ENCODE results near the gene CMTM1.
"Not testable (repeated sequence)": the region's sequence is repeated elsewhere in the genome, so short reads cannot be mapped to it uniquely, and the experiment has no call there.

The CMTM1 gene

DNA sequence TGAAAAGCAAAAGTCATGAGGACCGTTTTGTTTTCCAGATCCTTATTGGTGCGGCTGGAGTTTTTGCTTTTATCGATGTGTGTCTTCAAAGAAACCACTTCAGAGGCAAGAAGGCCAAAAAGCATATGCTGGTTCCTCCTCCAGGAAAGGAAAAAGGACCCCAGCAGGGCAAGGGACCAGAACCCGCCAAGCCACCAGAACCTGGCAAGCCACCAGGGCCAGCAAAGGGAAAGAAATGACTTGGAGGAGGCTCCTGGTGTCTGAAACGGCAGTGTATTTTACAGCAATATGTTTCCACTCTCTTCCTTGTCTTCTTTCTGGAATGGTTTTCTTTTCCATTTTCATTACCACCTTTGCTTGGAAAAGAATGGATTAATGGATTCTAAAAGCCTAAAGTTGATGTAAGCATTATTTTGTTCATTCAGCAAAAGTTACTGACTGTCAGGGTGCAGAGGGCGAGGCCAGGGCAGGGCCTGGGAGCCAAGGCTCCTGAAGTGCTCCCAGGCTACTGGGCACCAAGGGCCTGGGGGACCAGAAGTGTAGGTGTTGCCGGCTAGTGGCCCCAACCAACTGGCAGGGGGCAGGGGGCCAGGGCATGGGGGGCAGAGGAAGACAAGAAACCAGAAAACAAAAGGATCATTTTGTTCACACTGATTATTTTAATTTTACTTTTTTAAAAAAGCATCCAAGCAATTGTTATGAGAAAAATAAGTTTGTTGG lies 21.8 kb downstream of the CMTM1 start:
- no peak for FAIRE-seq
- DNase-seq (ENCODE audit: extremely low spot score, insufficient read length, low read depth) = no peak

DNA sequence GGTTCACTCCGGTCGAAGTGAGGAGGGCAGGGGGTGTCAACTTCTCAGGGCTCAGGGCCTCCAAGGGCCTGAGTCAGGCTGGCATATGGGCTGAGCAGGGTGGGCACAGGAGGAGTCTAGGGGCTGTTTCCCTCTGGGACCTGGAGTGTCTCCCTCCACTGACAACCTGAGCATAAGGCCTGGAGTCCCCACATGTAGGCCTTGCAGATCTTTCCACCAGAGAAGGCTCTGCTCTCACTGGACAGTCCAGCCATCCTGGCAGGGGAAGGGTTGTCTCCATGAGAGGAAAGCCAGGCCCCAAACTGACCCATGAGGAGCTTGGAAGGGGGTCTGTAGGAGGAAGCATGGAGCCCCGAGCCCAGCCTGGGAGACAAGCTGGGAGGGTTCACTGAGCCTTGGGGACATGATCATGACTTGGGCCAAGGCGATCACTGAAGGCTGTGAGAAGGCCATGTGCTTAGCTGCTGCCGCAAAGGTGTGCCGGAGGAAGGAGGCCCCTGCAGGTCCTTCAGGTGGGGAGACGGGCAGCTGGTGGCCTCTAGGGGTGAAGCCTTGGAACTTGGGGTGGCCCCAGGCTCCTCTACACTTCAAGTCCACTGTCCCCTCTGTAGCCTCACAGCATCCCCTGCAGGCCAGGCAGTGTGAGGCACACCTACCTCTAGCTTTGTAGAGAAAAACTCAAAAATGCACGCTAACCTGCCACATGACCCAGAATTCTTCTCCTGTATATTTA lies 22.9 kb downstream of the CMTM1 start:
- no peak for FAIRE-seq
- peak; percentile 44 for DNase-seq (ENCODE audit: extremely low spot score, insufficient read length, low read depth)

DNA sequence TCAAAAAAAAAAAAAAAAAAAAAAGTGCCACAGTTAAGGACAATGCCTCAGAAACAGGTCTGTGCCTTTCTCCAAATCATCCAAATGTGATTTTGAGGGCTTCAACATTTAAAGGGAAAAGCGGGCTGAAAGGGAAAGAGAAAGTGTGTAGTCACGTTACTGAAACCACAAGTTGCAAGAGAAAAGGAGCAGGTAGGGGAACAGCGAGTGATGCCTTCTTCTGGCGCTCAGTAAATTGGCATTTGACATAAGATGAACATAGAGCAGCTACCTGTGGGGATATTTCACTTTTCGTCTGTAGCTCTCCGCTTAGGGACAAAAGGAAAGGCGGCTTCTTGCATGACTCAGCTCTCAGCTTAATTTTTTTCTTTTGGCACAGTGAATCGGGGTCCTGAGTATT lies 24.1 kb downstream of the CMTM1 start:
- FAIRE-seq = peak; percentile 80
- no peak for DNase-seq (ENCODE audit: extremely low spot score, insufficient read length, low read depth)

DNA sequence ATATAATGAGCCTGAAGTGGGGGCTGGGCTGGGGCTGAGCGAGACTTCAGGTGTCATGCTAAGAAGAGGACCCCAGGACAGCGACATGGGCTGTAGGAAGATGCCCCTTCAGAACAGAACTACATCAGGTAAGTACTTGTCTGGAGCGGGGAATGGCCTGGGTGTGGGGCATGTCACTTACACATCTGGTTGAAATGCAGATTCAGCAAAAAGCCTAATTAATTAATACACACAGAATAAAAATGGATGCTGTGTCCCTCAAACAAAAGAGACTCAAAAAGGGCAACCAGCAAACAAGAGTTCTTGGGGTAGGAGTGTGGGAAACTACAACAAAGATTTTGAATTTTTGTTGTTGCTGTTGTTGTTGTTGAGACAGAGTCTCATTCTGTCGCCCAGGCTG lies 24.8 kb downstream of the CMTM1 start:
- DNase-seq (ENCODE audit: extremely low spot score, insufficient read length, low read depth) (no peak), FAIRE-seq (no peak)

DNA sequence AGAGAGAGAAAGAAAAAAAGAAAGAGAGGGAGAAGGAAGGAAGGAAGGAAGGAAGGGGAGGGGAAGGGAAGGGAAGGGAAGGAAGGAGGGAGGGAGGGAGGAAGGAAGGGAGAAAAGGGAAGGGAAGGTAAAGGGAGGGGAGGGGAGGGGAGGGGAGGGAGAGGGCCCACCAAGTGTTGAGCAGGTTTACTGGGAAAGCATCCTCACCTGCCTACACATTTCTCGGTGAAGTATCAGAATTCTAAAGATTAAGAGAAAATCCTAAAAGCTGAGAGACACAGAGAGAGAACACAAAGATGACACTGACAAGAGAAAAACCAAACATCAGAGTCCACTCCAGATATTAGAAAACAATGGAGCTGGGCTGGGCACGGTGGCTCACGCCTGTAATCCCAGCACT lies 26.0 kb downstream of the CMTM1 start:
- FAIRE-seq = no peak
- DNase-seq (ENCODE audit: extremely low spot score, insufficient read length, low read depth) = no peak

DNA sequence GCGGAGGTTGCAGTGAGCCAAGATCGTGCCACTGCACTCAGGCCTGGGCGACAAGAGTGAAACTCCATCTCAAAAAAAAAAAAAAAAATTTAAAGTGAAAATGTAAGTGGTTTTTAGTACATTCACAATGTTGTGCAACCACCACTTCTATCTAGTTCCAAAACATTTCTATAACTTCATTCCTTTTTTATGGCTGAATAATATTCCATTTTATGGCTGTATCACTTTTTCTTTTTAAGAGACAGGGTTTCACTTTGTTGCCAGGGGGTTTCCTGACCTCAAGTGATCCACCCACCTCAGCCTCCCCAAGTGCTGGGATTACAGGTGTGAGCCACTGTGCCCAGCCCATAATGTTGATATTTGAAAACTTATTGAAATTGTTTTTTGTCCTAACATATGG lies 26.6 kb downstream of the CMTM1 start:
- no peak for DNase-seq (ENCODE audit: extremely low spot score, insufficient read length, low read depth)
- FAIRE-seq = no peak

DNA sequence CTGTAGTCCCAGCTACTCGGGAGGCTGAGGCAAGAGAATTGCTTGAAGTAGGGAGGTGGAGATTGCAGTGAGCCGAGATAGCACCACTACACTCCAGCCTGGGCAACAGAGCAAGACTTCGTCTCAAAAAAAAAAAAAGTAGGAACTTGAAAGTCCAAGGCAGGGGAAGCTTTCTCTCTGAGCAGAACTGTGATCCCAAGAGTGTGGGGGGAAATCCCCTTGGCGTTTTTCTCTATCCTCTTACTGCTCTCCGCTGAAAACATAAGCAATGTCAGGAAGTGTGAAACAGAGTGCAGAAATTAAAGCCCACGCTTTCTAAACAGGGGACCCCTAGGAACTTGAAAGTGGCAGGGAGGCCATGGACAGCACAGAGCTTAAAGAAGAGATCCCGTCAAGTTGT lies 28.5 kb downstream of the CMTM1 start:
- no peak for FAIRE-seq
- DNase-seq (ENCODE audit: extremely low spot score, insufficient read length, low read depth) = no peak

DNA sequence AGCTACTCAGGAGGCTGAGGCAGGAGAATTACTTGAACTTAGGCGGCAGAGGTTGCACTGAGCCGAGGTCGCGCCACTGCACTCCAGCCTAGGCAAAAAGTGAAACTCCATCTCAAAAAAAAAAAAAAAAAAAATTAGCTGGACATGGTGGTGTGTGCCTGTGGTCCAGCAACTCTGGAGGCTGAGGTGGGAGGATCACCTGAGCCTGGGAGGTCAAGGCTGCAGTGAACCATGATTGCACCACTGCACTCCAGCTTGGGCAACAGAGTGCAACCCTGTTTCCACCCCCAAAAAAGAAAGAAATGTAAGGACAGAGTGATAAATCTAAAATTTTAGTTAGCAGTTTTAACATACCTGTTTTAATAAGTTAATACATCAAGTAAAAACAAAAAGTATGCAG lies 30.3 kb downstream of the CMTM1 start:
- FAIRE-seq; DNase-seq (ENCODE audit: extremely low spot score, insufficient read length, low read depth): not testable (repeated sequence)

DNA sequence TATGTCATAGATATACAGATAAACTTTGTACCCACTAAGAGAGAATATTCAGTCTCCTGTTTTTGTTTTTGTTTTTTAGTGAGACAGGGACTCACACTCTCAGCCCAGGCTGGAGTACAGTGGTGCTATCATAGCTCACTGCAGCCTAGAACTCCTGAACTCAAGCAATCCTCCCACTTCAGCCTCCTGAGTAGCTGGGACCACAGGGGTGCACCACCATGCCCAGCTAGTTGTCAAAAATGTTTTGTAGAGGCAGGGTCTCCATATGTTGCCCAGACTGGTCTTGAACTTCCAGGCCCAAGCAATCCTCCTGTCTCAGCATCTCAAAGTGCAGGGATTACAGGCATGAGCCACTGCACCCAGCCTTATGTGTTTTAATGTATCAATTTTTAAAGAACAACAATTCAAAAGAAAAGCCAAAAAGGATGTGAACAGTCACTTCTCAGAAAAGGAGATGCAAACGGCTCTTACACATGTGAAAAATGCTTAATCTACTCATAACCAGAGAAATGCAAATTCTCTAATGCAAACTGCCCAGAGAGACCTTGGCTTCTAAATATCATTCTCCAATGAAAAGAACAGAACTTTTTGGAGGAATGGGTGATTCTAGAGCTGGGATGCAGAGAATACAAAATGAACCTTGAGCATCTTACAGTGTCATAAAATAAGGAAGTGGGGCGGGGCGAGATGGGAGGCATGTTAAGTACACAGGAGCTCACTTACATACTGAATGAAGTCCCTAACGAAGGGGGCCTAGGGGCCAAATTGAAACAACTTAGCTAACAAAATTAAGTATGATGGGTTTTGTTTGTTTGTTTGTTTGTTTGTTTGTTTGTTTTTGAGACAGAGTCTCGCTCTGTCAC lies 31.0 kb downstream of the CMTM1 start:
- no peak for DNase-seq (ENCODE audit: extremely low spot score, insufficient read length, low read depth)
- no peak for FAIRE-seq

DNA sequence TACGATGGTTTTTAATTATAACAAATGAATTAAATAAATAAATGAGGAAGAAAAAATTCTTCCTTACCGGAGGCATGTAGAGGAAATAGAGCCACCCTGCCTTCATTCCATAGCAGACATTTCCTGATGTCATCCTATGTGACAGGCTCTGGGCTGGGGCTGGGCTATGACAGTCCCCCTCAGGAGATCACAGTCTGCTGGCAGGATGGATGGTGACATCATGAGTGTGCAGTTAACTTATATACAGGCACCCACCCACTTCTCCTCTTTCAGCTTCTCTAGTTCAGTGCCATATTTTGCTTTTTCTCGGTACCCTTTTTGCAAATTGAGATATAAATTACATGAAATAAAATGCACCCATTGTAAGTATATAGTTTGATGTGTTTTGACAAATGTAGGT lies 31.9 kb downstream of the CMTM1 start:
- FAIRE-seq (no peak), DNase-seq (ENCODE audit: extremely low spot score, insufficient read length, low read depth) (no peak)

DNA sequence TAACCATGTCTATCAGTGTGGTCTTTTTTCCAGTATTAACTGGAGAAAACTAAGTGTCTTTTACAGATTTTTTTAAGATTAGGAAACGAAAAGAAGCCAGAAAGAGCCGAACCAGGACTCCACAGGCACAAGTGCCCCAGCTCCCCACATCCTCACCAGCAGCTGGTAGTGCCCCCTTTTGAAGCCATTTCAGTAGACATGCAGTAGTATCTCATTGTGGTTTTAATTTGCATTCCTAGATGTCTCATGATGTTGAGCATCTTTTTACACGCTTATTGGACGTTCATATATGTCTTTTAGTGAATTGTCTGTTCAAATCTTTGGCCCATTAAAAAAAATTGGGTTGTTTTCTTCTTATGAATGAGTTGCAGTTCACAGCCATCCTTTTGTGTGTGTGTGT lies 33.5 kb downstream of the CMTM1 start:
- DNase-seq (ENCODE audit: extremely low spot score, insufficient read length, low read depth) = no peak
- no peak for FAIRE-seq

DNA sequence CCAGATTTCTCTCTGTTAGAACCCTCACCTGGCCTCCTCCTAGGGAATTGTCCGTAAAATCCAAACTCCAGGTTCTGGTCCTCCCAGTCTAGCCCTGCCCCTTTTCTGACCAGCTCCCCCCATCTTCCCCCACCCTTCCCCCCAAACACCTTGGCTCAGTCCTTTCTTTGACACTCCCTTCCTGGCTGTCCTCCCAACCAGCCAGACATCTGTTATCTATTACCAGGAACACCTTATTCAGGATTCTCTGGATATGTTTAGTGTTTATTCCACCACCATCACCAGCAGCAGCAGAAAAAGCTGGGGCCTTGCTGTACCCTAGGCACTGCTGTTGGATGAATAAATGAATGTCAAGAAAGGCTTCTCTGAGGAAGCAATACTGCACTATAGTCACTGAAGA lies 34.2 kb downstream of the CMTM1 start:
- FAIRE-seq (no peak), DNase-seq (ENCODE audit: extremely low spot score, insufficient read length, low read depth) (no peak)

DNA sequence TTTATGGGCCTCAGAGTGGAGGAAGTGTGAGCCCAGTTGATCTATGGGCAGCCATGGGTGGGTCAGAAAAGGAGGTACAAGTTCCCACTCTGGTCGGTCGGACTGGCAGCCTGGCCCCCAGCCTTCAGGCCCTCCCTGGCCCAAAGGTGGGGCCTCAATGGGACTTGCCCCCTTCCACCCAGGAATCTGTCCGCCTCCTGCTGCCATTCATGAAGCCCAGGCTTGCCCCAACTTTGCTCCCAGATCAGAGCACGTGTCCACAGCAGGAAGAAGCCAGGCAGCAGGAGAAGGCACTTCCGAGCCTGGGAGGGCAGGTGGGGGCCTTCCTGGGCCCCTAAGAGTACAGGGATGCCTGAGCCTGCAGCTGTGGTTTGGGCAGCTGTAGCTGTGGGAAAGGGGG lies 35.2 kb downstream of the CMTM1 start:
- DNase-seq (ENCODE audit: extremely low spot score, insufficient read length, low read depth) = no peak

DNA sequence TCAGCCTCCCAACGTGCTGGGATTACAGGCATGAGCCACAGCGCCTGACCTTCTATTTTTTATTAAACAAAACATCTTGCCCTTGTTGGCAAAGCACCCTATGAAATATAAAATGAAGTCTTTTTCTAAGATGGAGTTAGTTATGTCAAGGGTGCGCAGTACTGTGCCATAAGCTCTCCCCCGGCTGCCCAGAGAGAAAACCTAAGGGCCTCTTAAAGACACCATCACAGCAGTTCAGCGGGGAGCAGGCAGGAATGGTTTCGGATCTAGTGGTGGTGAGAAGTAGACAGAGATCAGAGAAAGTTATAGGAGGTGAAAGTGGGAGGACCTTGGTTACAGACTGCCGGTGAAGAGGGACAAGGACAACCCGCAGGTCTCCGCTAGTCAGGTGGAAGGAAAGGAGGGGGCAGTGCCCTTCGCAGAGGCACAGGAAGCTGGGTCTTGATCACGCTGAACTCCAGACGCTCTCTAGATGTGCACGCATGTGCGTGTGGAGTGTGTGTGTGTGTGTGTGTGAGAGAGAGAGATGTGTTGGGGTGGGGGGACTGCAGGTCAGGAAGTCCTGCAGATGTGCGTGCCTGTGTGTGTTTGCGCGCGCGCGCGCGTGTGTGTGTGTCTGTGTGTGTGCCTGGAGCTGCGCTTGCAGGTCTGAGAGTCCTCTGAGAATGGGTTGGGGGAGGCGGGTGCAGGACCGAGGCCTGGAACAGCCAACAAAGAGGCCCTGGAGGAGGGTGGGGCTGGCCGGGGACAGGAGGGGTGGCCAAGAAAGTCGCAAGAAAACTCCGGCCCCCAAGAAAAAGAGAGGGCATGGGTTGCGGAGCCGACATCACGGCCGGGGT lies 37.5 kb downstream of the CMTM1 start:
- peak; percentile 73 for FAIRE-seq
- no peak for DNase-seq (ENCODE audit: extremely low spot score, insufficient read length, low read depth)

More for the DNA sequence above, 35.2 kb downstream of the CMTM1 start:
- no peak for FAIRE-seq

DNA sequence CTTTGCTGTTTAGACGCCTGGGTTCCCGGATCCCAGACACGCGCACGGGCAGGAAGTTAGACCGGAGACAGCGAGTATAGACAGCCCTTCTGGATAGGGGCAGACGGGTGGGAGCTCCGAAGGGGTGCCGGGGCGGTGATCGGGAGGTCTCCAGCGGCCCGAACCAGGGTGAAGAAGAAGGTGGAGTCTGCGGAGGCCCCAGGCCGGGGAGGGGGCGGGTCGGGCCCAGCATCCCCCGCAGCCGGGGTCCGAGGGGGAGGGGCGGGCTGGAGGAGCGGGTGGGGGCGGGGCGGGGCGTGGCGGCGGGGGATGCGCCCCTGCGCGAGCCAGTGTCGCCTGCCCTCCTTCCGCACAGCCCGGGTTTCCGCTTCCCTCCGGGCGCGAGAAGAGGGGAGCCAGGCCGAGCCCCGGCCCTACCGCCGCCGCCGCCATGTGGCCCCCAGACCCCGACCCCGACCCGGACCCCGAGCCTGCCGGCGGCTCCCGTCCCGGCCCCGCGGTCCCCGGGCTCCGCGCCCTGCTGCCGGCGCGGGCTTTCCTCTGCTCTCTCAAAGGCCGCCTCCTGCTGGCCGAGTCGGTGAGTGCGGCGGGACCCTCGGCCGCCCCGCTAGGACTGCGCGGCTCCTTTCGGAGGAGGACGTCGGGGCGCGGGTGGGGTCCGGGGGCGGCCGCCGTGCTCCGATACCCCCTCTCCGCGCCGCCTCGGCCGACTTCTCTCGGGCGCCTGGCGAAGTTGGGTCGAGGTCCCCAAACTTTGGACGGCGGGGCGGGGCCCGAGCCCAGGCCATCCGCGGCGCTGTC lies 38.3 kb downstream of the CMTM1 start, which contains the start of gene CMTM3:
CMTM3 (plus strand) TSS at position 329 of the 801 bp plus-strand sequence; CDS start at position 431, 102 bp downstream.
- DNase-seq (ENCODE audit: extremely low spot score, insufficient read length, low read depth) (peak; percentile 54), FAIRE-seq (no peak)

DNA sequence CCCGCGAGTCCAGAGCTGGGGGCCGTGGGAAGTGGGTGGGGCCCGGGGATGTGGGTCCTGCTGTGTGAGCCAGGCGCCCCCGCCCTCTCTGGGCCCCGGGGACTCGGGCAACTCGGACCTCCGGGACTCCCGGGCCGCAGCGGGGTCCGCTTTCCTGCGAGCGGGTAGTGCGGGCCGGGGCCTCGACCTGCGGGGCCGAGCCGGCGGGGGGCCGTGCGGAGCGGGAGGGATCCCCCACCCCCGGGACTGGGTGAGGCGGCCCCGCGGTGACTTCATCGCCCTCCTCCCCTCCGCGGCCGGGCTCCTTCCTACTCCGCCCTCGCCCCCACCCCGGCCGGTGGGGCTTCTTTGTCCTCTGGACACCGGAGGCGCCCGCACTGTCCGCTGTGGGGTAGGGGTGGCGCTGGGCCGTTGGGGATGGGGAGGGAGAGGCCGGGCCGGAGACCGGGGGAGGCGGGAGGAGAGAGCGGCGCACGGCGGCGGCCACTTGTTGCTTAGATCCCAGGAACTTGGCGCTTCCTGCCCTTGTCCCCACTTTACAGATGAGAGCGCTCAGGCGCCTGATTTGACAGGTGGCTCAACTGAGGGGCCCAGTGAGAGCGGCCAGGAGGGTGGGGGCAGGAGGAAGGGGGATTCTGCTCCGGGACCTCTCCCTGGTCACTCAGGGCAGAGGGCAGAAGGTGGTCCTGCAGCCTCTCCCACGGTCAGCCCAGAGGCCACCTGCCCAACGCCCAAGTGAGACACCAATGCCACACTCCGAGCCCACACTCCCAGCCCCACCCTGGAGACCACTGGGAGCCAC lies 39.1 kb downstream of the CMTM1 start:
- FAIRE-seq = no peak
- no peak for DNase-seq (ENCODE audit: extremely low spot score, insufficient read length, low read depth)

DNA sequence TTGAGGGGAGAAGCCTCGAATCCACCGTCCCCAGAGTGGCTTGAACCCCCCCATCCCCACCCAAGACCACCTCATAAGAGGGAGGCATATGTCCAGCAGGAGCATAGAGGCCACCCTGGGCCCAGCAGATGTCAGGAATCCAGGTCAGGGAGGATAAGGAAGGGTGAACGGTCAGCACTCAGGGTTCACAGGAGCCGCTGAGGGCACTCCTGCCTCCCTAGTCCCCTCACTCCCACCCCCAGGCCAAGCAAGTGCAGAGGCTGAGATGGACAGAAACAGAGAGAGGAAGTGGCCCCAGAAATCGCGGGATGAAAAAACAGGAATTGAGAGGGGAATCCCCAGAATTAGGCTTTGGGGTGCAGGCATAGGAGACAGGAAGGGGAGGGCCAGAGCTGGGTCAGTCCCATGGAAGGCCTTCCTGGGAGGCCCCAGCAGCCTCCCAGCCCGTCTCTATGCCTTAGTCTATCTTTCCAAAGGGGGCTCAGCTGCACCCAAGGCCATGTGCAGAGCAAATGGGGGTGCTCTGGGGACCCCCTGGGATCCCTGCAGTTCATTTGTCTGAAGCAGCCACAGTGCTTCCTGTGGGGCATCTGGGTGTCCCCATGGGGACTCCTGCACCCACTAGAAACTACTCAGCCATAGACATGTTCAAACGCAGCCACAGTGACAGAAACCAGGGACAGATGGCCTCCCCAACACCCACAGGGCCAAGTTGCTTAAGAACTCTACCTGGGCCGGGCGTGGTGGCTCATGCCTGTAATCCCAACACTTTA lies 39.9 kb downstream of the CMTM1 start:
- peak; percentile 54 for DNase-seq (ENCODE audit: extremely low spot score, insufficient read length, low read depth)
- peak; percentile 85 for FAIRE-seq

Measured in GM18507 (cell line).